Measurements from ENCODE around the gene FTSJ1. TPM values are rescaled to one million over a fixed set of nuclear protein-coding genes. Genes with fewer than 3 reads are reported as not detected.

Gene FTSJ1
- total and polyA plus RNA-seq, 9 donors = 23.2 to 45.9 (median 31.7) TPM

DNA sequence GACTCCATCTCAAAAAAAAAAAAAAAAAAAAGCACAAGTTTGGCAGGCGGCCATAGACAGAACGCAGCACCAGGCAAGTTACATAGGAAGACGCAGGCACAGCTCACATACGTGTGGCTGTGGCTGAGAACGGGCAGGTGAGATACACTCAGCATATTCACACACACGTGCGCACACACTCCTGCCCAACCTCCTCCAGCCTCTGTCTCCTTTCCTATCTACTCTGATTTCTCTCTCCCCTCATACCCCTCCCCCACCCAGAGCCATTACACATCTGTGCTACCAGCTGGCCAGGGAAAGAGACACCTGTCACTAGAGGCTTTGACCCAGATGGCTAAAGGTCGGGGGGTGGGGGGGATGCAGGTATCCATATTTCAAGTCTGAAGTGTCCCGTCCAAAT, 3.8 kb upstream of the FTSJ1 start:
- no peak for DNase-seq
- Histone ChIP-seq H3K4me1 (ENCODE audit: insufficient read depth) (no peaks in the 10 kb centered on the region), H3K27me3 (no peaks in the 10 kb centered on the region), H3K36me3 (no peaks in the 10 kb centered on the region), H3K27ac (no peak overlapping the region), H3K9me3 (no peaks in the 10 kb centered on the region), H3K4me3 (no peak overlapping the region)
- TF ChIP-seq EP300 (IDR thresholded peaks at IDR 0.05) = no peak
- TF ChIP-seq, protein P1, sequence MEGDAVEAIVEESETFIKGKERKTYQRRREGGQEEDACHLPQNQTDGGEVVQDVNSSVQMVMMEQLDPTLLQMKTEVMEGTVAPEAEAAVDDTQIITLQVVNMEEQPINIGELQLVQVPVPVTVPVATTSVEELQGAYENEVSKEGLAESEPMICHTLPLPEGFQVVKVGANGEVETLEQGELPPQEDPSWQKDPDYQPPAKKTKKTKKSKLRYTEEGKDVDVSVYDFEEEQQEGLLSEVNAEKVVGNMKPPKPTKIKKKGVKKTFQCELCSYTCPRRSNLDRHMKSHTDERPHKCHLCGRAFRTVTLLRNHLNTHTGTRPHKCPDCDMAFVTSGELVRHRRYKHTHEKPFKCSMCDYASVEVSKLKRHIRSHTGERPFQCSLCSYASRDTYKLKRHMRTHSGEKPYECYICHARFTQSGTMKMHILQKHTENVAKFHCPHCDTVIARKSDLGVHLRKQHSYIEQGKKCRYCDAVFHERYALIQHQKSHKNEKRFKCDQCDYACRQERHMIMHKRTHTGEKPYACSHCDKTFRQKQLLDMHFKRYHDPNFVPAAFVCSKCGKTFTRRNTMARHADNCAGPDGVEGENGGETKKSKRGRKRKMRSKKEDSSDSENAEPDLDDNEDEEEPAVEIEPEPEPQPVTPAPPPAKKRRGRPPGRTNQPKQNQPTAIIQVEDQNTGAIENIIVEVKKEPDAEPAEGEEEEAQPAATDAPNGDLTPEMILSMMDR (IDR thresholded peaks at IDR 0.05) = no peak
- intact Hi-C loops (cut with DNase I) = no loop called here
- WGBS, 3 donors = 64 to 66% (median 66%) methylated on average over 9 of the region's 9 CpGs

DNA sequence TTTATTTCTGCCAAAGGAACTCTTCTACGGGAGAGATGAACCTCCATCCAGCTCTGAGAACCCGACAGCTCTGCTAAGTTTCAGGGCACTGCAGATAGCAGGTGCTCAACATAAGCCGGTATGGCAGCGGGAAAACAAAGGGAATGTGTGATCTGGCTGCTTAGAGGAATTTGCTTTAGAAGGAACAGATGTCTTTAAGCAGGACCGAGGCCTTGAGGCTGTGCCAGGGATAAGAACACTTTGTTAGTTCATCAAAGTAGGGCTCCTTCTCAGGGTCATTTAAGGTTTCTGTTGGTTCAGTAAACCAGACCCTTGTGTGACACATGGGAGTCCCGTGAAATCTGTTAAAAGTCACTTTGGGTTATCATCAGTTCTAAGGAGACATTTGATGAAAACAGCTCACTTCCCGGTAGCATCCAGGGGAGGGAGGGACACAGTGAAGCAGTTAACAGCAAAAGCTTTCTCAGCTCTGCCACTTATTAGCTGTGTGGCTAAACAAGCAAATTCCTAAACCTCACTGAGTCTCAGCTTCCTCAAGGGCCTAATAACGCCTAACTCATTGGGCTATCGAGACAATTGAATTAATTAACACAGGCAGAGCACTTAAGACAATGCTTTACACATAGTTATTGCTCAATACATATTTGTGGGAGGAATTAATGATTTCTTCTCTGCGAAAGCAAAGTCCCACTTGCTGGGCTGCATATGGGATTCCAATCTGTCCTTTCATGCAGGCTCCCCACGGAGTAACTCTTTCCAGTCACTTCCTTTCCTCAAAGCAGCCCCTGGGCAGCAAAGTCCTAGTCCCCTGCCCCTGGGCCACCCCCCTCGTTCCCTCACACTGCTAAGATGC, 2.9 kb upstream of the FTSJ1 start:
- H3K27ac ChIP-seq = no peak overlapping the region
- no peaks in the 10 kb centered on the region for H3K9me3 ChIP-seq
- H3K4me1 ChIP-seq (ENCODE audit: insufficient read depth) = no peaks in the 10 kb centered on the region
- H3K4me3 ChIP-seq = no peak overlapping the region
- H3K36me3 ChIP-seq = no peaks in the 10 kb centered on the region
- intact Hi-C loops (cut with DNase I) = no loop called here
- no peaks in the 10 kb centered on the region for H3K27me3 ChIP-seq
- TF ChIP-seq POLR2A (IDR thresholded peaks at IDR 0.05) (no peak), EP300 (IDR thresholded peaks at IDR 0.05) (no peak)
- TF ChIP-seq, protein P1 (IDR thresholded peaks at IDR 0.05) = no peak
- peak in 2 of 5 donors; percentile 43 to 59 for DNase-seq
- WGBS, 3 donors = 28 to 41% (median 35%) methylated on average over 12 of the region's 12 CpGs

DNA sequence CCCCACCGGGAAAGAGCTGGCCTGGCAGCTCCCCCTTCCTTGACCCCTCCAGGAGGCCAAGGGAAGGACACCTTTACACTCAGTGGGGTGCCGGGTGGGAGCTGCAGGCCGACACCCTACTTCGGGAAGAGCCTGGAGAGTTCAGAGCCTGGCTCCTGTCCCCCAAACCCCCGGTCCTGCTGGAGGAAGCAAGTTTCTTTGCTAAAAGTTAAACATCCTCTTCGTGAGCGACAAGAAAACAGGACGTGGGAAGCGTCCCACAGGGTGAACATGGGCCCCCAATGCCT, 2.4 kb upstream of the FTSJ1 start:
- H3K4me1 ChIP-seq (ENCODE audit: insufficient read depth) = no peaks in the 10 kb centered on the region
- TF ChIP-seq EP300 (IDR thresholded peaks at IDR 0.05) = no peak
- TF ChIP-seq, protein P1 (IDR thresholded peaks at IDR 0.05) = no peak
- TF ChIP-seq POLR2A (IDR thresholded peaks at IDR 0.05) = no peak
- DNase-seq = no peak
- H3K9me3 ChIP-seq = no peaks in the 10 kb centered on the region
- H3K4me3 ChIP-seq = no peak overlapping the region
- no peaks in the 10 kb centered on the region for H3K36me3 ChIP-seq
- H3K27me3 ChIP-seq = no peaks in the 10 kb centered on the region
- 47 to 66% (median 51%) methylated on average over 9 of the region's 9 CpGs for WGBS, 3 donors
- intact Hi-C loops (cut with DNase I) = no loop called here
- no peak overlapping the region for H3K27ac ChIP-seq

DNA sequence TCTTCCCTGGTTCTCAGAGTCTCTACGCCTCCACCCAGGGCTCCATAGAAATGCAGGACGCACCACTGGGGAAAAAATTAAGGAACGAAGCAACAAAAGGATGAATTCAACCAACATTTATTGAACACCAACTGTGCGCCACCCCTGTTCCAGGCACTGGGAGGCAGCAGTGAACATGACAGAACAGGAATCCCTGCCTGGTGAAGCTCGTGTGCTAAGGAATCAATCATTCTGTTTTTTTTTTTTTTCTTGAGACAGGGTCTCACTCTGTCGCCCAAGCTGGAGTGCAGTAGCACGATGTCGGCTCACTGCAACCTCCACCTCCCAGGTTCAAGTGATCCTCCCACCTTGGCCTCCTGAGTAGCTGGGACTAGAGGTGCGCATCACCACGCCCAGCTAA, 1.9 kb upstream of the FTSJ1 start:
- H3K27me3 ChIP-seq = no peaks in the 10 kb centered on the region
- no peaks in the 10 kb centered on the region for H3K4me1 ChIP-seq (ENCODE audit: insufficient read depth)
- intact Hi-C loops (cut with DNase I) = no loop called here
- 67 to 69% (median 68%) methylated on average over 10 of the region's 10 CpGs for WGBS, 3 donors
- H3K4me3 ChIP-seq = no peak overlapping the region
- no peak for DNase-seq
- no peaks in the 10 kb centered on the region for H3K9me3 ChIP-seq
- no peak for TF ChIP-seq POLR2A (IDR thresholded peaks at IDR 0.05)
- no peak overlapping the region for H3K27ac ChIP-seq
- H3K36me3 ChIP-seq = no peaks in the 10 kb centered on the region

DNA sequence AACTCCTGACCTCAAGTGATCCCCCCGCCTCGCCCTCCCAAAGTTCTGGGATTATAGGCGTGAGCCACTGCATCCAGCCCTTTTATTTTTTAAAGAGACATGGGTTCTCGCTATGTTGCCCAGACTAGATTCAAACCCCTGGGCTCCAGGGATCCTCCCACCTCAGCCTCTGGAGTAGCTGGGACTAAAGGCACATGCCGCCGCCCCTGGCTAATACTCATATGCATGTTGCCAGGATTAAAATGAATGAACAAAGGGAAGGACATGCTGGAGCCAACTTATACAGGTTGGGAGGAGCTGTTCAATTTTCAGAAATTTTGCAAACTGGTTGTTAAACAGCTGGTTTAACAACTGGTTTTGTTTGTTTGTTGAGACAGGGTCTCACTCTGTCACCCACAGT, 1.4 kb upstream of the FTSJ1 start:
- no peak overlapping the region for H3K27ac ChIP-seq
- WGBS, 3 donors = 79 to 80% (median 79%) methylated on average over 6 of the region's 6 CpGs

More for the DNA sequence above, 1.4 kb upstream of the FTSJ1 start:
- TF ChIP-seq POLR2A (IDR thresholded peaks at IDR 0.05) = no peak
- TF ChIP-seq EP300 (IDR thresholded peaks at IDR 0.05) = no peak
- TF ChIP-seq, protein P1 (IDR thresholded peaks at IDR 0.05) = no peak
- Histone ChIP-seq H3K36me3 (no peaks in the 10 kb centered on the region), H3K27me3 (no peaks in the 10 kb centered on the region), H3K4me1 (ENCODE audit: insufficient read depth) (no peaks in the 10 kb centered on the region), H3K9me3 (no peaks in the 10 kb centered on the region), H3K4me3 (no peak overlapping the region)
- no peak for DNase-seq
- intact Hi-C loops (cut with DNase I) = no loop called here

Measured in ovary (tissue), 9 donors.